Endothelial cell of umbilical vein (primary cell): ENCODE measurements around the gene GDA. TPM values are rescaled to one million over a fixed set of nuclear protein-coding genes. Genes with fewer than 3 reads are reported as not detected.

Experiments used
- BruUV-seq: library from RNA; stranded (reverse); fragments of 400-500 nt; replicated peaks from 2 replicates; lab custom pipeline; 2021; lab: Mats Ljungman, UMichigan
- CTCF ChIA-PET: fragments of 300-600, 350-600 bp; sonication (Branson Sonifier 250); formaldehyde crosslinking; loops from one replicate; lab custom pipeline; 2021; ENCODE audit warnings: antibody characterized with exemption, inconsistent platforms; lab: Charles Lee
- POLR2A ChIA-PET: fragments of 300-600, 350-600 bp; sonication (Branson Sonifier 250); formaldehyde crosslinking; loops from one replicate; lab custom pipeline; 2021; ENCODE audit warnings: antibody characterized with exemption, inconsistent platforms; lab: Charles Lee
- DNase-seq: peaks from one replicate; pipeline ENCODE4 v3.0.0-alpha.2; 2011; ENCODE audit warnings: low read depth, low spot score
- FAIRE-seq: peaks from 2 replicates; lab custom pipeline; 2011; peaks lifted over from hg19 to GRCh38; lab: Jason Lieb, UNC
- H2AFZ ChIP-seq: 2 replicates; pipeline ENCODE4 v1.6.0; 2012; ENCODE audit warnings: low read depth, low read length, control low read depth, inconsistent platforms
- H3K27ac ChIP-seq: 2 replicates; pipeline ENCODE4 v1.5.1; 2011; ENCODE audit warnings: low read depth, mild to moderate bottlenecking, control low read depth, low read length, moderate library complexity; ENCODE audit not compliant: insufficient read depth
- H3K27me3 ChIP-seq, 2 experiments: 2 replicates each; pipeline versions ENCODE4 v1.6.0 to v1.6.1; 2011; ENCODE audit warnings: low read length in 2 of 2, mixed read lengths in 1 of 2; ENCODE audit not compliant: control insufficient read depth in 2 of 2, insufficient read depth in 2 of 2
- H3K36me3 ChIP-seq, 2 experiments: 2 replicates in 1 of 2; 3 replicates in 1 of 2; pipeline ENCODE4 v1.5.1; 2011; ENCODE audit warnings: low read length in 2 of 2, mild to moderate bottlenecking in 1 of 2, moderate library complexity in 1 of 2; ENCODE audit not compliant: control insufficient read depth in 2 of 2, insufficient read depth in 2 of 2; ENCODE audit errors: extremely low read depth in 1 of 2
- H3K4me1 ChIP-seq: 3 replicates; pipeline ENCODE4 v1.5.1; 2011; ENCODE audit warnings: mild to moderate bottlenecking, low read length; ENCODE audit not compliant: control insufficient read depth, insufficient read depth; ENCODE audit errors: extremely low read depth
- H3K4me2 ChIP-seq: 2 replicates; pipeline ENCODE4 v1.6.1; 2011; ENCODE audit warnings: low read length, control low read depth, mixed read lengths; ENCODE audit not compliant: insufficient read depth
- H3K4me3 ChIP-seq, 3 experiments: fragments of 200-600 bp in 1 of 3; sonication (generic), shearing (Covaris generic) in 1 of 3; replicated peaks in 1 of 3; 2 replicates each; pipeline ENCODE4 v1.5.1; 2011 to 2016; ENCODE audit warnings: control low read depth in 3 of 3, low read length in 3 of 3, mild to moderate bottlenecking in 2 of 3, inconsistent platforms in 1 of 3, low read depth in 1 of 3, moderate library complexity in 1 of 3; ENCODE audit not compliant: insufficient read depth in 1 of 3
- H3K79me2 ChIP-seq: 2 replicates; pipeline ENCODE4 v1.6.0; 2012; ENCODE audit warnings: low read length, inconsistent platforms; ENCODE audit not compliant: control insufficient read depth, insufficient read depth
- H3K9ac ChIP-seq: replicated peaks from 2 replicates; pipeline ENCODE3; 2011; ENCODE audit warnings: low read length, control low read depth; ENCODE audit not compliant: insufficient read depth; ENCODE audit errors: extremely low read depth
- H3K9me1 ChIP-seq: replicated peaks from 3 replicates; pipeline ENCODE4 v1.6.0; 2011; ENCODE audit warnings: mild to moderate bottlenecking, low read length; ENCODE audit not compliant: control insufficient read depth, insufficient read depth; ENCODE audit errors: extremely low read depth
- H3K9me3 ChIP-seq: replicated peaks from 2 replicates; pipeline ENCODE4 v1.5.1; 2012; ENCODE audit warnings: low read length, inconsistent platforms; ENCODE audit not compliant: control insufficient read depth, insufficient read depth
- H4K20me1 ChIP-seq: replicated peaks from 2 replicates; pipeline ENCODE3; 2011; ENCODE audit warnings: mild to moderate bottlenecking, low read length; ENCODE audit not compliant: control insufficient read depth, insufficient read depth; ENCODE audit errors: extremely low read depth
- CTCF ChIP-seq, 2 donors: IDR thresholded peaks; 1 replicate in 1 of 2; 2 replicates in 1 of 2; pipeline ENCODE4 v1.5.1; 2011; ENCODE audit warnings: low read length in 2 of 2, mild to moderate bottlenecking in 2 of 2, moderate library complexity in 2 of 2, control low read depth in 1 of 2, inconsistent platforms in 1 of 2, low read depth in 1 of 2; ENCODE audit not compliant: insufficient read depth in 1 of 2; ENCODE audit errors: extremely low read depth in 1 of 2
- EZH2 ChIP-seq: IDR thresholded peaks from 2 replicates; pipeline ENCODE4 v1.6.1; 2012; ENCODE audit warnings: borderline replicate concordance, low read depth, mild to moderate bottlenecking, moderate library complexity, low read length, inconsistent platforms; ENCODE audit not compliant: severe bottlenecking
- FOS ChIP-seq: IDR thresholded peaks from 2 replicates; pipeline ENCODE4 v1.6.1; 2011; ENCODE audit warnings: mild to moderate bottlenecking, low read length, moderate library complexity, borderline replicate concordance; ENCODE audit not compliant: insufficient read depth
- GATA2 ChIP-seq: IDR thresholded peaks from 2 replicates; pipeline ENCODE4 v1.7.0; 2011; ENCODE audit warnings: low read depth, mild to moderate bottlenecking, moderate library complexity, mixed read lengths, low read length; ENCODE audit not compliant: insufficient read length, insufficient read depth
- JUN ChIP-seq: IDR thresholded peaks from 2 replicates; pipeline ENCODE4 v1.6.1; 2011; ENCODE audit warnings: borderline replicate concordance, low read depth; ENCODE audit not compliant: insufficient read length, insufficient read depth
- MAX ChIP-seq: IDR thresholded peaks from 2 replicates; pipeline ENCODE4 v1.6.1; 2011; ENCODE audit not compliant: insufficient read depth, insufficient read length
- MYC ChIP-seq: IDR thresholded peaks from one replicate; pipeline ENCODE4 v1.6.1; 2011; ENCODE audit warnings: mild to moderate bottlenecking, low read depth, low read length
- POLR2A ChIP-seq: IDR thresholded peaks from 2 replicates; pipeline ENCODE4 v1.6.1; 2012; ENCODE audit warnings: low read depth, mild to moderate bottlenecking, control low read depth, low read length
- POLR2AphosphoS5 ChIP-seq: IDR thresholded peaks from 2 replicates; pipeline ENCODE4 v1.6.1; 2012; ENCODE audit warnings: low read depth, mild to moderate bottlenecking, control low read depth, low read length, moderate library complexity; ENCODE audit not compliant: insufficient read depth
- dilution Hi-C: fragments of 300-500 bp; cut with MboI; formaldehyde crosslinking; loops from one replicate; pipeline ENCODE4 v1.15.0; 2019; ENCODE audit warnings: low sequenced_read_pairs; ENCODE audit not compliant: extremely low pct_ligation_motif_present
- intact Hi-C: fragments of 100-400 bp; cut with micrococcal nuclease; formaldehyde crosslinking; loops from one replicate; pipeline ENCODE4 v1.10.0; 2022
- polyA plus RNA-seq, 4 experiments: library from polyadenylated mRNA; depleted of rRNA in 3 of 4; stranded (reverse) in 3 of 4; unstranded in 1 of 4; fragments of >200 nt; gene quantifications; 2 replicates each; pipeline versions ENCODE4 v1.2.1 to v1.2.3, GENCODE V29; 2011 to 2012; ENCODE audit warnings: missing spikeins in 1 of 4
- total RNA-seq: library from RNA; stranded (reverse); gene quantifications from 2 replicates; pipeline ENCODE4 v1.2.3, GENCODE V29; 2021

GDA gene
- total and polyA plus RNA-seq, 2 donors (not counting 3 experiments of a cell fraction or from before 2014, with no cell fraction given), result not detected

- Histone ChIP-seq H3K4me2 (no peak overlapping the region), H3K9me1 (no peaks in the 10 kb centered on the region), H2AFZ (no peak overlapping the region), H3K27ac (no peak overlapping the region), H3K9ac (no peak overlapping the region), H3K36me3 (no peaks in the 10 kb centered on the region), H3K4me3 (no peak overlapping the region), H3K4me1 (no peaks in the 10 kb centered on the region), H3K27me3 (peaks cover 3 to 4% of the 10 kb centered on the region in 2 experiments), H4K20me1 (no peaks in the 10 kb centered on the region), H3K79me2 (no peaks in the 10 kb centered on the region), H3K9me3 (no peaks in the 10 kb centered on the region)
- dilution Hi-C loops (no loop called here), intact Hi-C loops (no loop called here)
- BruUV-seq, result no TSS peak
- POLR2A ChIA-PET, result no interaction called here
- FAIRE-seq (no peak), DNase-seq (no peak)
- TF ChIP-seq MAX, result no peak
- no peak for TF ChIP-seq GATA2
- TF ChIP-seq MYC, result no peak
- no peak for TF ChIP-seq JUN
- TF ChIP-seq FOS, result no peak
- no peak for TF ChIP-seq CTCF (IDR thresholded peaks at IDR 0.05; ENCODE audit: extremely low read depth in 1 of 2, insufficient read depth in 1 of 2, low read depth in 1 of 2, low read length in 2 of 2)
- TF ChIP-seq EZH2, result no peak
- no peak for TF ChIP-seq POLR2AphosphoS5
- TF ChIP-seq POLR2A, result no peak
- CTCF ChIA-PET, result interaction anchor here (5.3 kb wide), 1 partner anchor 236 kb away, joined by 237 read pairs; no protein-coding TSS in a partner anchor
Measured at GRCh38 chr9:72274916-72275315, 125.7 kb downstream of the GDA start.
